ENCODE data around the gene GHR.

GHR gene

DNA sequence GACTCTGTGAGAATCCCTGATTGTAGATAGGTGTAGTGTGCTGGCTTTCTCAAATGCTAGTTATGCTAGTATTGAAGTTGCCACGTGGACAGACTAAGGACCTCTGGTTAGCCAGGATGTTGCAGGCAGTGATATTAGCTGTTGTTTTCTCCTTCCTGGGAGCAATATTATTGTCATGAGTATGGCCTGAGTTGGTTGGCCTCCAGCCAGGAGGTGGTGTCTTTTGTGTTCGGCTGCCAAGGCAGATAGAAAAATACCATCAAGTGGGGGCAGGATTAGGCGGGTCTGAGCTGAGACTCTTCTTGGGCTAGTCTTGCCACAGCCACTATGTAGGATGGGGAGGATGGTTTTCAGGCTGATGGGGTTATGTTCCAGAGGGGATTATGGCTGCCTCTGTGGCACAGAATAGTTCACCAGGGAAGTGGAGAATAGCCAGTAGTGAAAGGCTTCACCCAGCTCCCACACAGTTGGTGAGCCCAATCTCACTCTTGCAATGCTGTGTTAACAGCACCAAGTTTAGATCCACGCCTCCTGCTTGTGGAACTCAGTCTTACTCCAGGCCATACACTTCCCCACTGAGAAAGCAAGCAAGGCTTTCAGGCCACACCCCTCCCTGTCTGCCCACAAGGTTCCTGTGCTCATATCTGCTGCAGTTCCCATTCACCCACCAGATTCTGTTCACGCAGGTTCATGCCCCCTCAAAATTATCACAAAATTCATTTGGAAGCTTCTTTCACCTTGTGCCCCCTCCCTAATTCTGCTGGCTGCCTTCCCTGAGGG, 31.2 kb downstream of the GHR start:
- no peak overlapping the region for H3K4me3 ChIP-seq (ENCODE audit: low read depth, low read length)
- DNase-seq (ENCODE audit: low read depth), result no peak

DNA sequence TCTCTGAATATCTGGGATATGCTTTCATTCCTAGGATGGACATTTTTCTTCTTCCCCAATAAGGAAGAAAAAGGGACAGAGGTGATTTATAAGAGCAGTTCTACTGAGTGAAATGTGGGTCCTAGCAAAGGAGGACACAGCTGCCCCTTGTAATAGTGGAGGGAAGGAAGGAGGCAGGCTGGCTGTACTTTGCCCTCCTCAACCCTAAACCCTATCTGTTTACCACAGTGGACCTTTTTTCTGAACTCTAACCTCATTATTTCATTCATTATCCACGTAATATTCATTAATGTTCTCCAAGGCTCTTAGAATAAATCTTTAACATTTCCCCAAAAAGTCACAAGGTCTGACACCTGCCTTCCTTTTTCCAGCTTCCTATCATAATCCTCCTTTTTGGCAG, 37.8 kb downstream of the GHR start:
- no peak overlapping the region for H3K4me3 ChIP-seq (ENCODE audit: low read depth, low read length)
- DNase-seq (ENCODE audit: low read depth), result no peak

- DNase-seq (ENCODE audit: low read depth), result no peak
- H3K4me3 ChIP-seq (ENCODE audit: low read depth, low read length), result no peak overlapping the region
Observed at GRCh38 chr5:42461507-42461906, 38.3 kb downstream of the GHR start.

DNA sequence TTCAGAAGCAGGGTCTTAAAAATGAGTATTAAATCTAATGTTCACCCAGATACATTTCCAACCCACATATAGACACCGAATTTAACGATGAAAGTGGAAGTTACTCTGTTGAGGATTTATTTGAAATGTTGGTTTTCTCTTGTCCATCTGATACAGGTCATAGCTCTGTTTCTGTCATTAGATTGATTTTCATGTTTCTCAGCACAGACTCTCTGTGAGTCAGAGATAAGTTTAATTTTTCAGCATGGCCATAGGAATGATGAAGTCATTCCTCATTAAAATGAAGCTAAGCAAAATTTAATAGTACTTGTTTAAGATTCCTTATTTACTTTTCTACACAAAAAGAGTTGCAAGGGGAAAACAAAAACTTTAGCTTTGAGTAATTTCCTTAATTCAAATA, 38.8 kb downstream of the GHR start:
- no peak overlapping the region for H3K4me3 ChIP-seq (ENCODE audit: low read depth, low read length)
- DNase-seq (ENCODE audit: low read depth), result no peak

DNA sequence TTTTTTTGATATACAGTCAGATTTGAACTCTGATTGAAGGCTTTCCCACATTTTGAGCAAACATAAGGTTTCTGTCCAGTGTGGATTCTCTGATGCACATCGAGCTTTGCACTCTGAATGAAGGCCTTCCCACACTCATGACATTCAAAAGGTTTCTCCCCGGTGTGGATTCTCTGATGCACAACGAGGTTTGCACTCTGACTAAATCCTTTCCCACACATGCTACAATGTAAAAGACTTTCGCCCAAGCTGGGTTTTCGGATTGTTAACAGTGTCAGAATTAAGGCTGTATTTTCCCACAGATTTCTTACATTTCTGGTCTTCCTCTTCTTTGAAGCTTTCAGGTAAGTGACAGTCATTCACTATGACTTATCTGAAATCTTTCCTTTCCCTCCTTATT, 44.3 kb downstream of the GHR start:
- H3K4me3 ChIP-seq (ENCODE audit: low read depth, low read length), result no peak overlapping the region
- DNase-seq (ENCODE audit: low read depth), result no peak

DNA sequence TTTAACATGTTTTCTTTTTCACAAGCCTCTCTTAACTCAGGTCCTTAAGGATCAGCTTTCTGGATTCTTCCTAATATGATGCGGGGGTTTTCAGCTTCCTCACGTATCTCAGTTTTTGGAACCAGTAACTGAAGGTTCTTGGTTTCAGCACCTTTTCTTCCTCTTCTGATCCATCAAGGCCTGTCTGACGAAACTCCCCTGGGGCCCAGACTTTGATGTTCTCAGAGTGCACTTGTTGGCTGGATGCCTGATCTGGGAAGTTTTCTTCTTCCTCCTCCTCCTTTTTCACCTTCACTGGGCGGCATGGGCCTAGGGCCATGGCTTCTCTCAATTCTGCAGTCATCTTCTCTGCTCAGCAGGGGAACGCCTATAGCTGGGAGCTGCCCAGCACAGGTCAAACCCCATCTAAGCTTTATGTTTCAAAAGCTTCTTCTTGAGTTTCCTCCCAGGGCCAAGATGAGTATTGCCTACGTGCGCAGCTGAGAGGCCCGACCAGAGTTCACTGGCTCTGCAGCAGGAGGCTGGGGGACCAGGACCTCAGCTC, 44.8 kb downstream of the GHR start:
- no peak for DNase-seq (ENCODE audit: low read depth)
- no peak overlapping the region for H3K4me3 ChIP-seq (ENCODE audit: low read depth, low read length)

DNA sequence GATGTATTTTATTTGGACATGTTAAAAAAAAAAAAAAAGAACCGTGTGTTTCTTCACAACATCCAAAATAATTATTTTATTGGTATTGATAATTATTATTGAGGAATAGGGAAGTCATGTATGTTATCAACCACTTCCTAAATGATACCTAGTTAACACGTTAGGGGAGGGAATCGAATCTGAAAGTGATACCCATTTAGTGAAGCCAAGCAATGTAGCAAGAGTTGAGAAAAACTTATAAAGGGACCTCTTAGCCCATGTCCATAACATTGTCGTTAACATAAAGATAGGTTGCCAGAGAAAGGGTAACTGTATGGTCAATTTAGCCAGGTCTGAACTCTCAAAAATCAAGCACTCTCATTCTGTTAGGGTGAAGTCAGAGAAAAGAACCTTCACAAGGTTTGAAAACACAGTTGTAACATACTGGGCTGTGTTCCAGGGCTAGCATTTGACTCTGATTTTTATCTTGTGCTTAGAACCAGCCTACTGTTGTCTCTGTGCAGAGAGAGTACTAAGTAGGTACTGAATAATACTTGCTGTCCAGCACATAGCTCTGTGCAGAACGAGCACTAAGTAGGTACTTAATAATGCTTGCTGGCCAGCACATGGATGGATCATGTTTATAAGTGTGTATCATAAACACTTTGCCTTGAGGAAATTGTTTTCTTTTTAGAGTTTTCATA, 60.4 kb downstream of the GHR start:
- no peak for DNase-seq (ENCODE audit: low read depth)
- H3K4me3 ChIP-seq (ENCODE audit: low read depth, low read length), result no peak overlapping the region

GRCh38 chr5:42487077-42487476, 63.8 kb downstream of the GHR start:
- no peak for DNase-seq (ENCODE audit: low read depth)
- H3K4me3 ChIP-seq (ENCODE audit: low read depth, low read length), result no peak overlapping the region

DNA sequence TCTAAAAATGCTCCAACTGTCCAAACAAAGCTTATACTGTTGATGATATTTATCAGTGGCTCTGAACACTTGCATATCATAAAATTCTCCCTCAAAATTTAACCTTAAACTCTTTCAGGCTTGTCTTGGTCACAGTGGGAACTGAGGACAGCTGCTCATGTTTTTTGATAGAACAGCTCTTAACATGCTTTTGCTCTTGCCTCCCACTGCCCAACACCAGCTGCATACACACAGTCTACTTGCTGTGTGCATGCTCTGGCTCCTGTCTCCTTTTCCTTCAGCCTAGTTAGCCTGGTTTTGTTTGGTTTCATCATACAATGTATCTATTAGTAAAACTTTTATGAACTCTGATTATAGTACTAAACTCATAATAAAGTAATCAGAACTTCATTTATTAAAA, 64.6 kb downstream of the GHR start:
- DNase-seq (ENCODE audit: low read depth), result no peak
- no peak overlapping the region for H3K4me3 ChIP-seq (ENCODE audit: low read depth, low read length)

- H3K4me3 ChIP-seq (ENCODE audit: low read depth, low read length), result no peak overlapping the region
- no peak for DNase-seq (ENCODE audit: low read depth)
Observed at GRCh38 chr5:42490831-42491230, 67.6 kb downstream of the GHR start.

DNA sequence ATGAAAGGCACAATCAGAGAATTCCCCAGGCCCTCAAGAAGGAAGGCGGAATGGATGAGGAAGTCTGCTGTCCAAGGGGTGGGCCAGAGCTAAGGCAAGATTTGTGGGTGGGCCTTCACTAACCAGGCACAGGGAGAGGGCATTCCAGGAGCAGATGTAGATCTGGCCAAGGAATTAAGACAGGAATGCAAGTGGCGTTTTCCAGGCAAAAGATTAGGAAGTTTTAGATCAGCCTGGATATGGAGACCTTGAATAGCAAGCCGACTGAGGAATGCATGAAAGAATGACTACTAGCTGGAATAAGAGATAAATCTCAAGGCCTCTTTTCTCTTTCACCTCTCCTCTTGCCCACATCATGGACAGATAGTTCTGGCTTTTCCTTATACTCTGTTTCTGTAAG, 68.5 kb downstream of the GHR start:
- DNase-seq (ENCODE audit: low read depth), result no peak

GRCh38 chr5:42492974-42493373, 69.7 kb downstream of the GHR start:
- H3K4me3 ChIP-seq (ENCODE audit: low read depth, low read length), result no peak overlapping the region
- DNase-seq (ENCODE audit: low read depth), result no peak

More for the DNA sequence above, 68.5 kb downstream of the GHR start:
- H3K4me3 ChIP-seq (ENCODE audit: low read depth, low read length), result no peak overlapping the region

DNA sequence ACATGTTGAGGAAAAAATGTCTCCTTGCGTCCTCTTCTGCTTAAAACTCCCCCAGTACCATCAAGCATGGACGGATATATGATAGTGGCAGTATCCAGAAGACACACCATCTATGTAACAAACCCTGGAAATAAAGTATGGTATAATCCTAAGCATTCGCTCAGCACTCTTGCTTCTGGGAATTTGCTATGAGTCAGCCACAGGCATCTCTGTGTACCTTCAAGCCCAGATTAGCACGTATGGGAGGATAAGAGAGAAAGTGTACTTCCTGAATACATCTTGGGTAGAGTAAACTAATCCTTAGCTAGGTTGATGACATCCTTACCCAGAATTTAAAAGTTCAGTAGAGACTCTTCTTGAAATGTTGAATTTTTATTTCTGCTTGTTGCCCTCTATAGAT, 71.2 kb downstream of the GHR start:
- H3K4me3 ChIP-seq (ENCODE audit: low read depth, low read length), result no peak overlapping the region
- peak; percentile 31 for DNase-seq (ENCODE audit: low read depth)

- peak; percentile 35 for DNase-seq (ENCODE audit: low read depth)
Observed at GRCh38 chr5:42495914-42496313, 72.7 kb downstream of the GHR start.

DNA sequence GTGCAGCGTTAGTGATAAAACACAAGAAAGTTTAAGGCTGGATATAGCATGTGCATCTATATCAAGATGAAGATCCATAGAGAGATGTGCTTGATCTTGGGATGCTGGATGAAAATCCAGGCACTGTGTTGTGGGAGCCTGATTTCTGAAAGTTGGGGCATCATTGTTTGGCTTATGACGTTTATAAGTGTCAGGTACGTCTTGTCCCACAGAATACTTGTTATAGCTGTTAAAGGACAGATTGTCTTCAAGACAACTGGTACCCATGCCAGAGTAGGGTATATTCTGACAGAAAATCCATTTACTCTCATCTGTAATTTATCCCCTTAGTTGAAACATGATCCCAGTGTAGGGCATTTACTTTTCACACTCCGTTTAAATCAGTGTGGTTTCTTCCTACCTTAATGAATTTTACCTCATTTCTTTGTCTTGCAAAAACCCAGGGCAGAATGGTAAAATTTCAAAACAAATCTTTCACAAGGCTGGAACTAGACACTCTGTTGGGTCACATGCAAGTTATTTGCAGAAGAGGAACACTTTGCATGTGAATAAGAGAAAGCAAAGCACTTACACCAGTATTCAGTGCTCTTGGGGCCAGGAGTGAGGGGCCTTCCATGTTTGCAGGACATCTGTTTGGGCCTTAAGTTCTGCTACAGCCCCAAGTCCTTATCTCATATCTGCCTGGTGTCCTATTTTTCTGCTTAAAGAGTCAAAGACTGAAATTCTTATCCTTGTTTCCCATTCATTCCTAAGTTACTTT, 73.3 kb downstream of the GHR start:
- no peak overlapping the region for H3K4me3 ChIP-seq (ENCODE audit: low read depth, low read length)
- no peak for DNase-seq (ENCODE audit: low read depth)

More at GRCh38 chr5:42495914-42496313, 72.7 kb downstream of the GHR start:
- no peak overlapping the region for H3K4me3 ChIP-seq (ENCODE audit: low read depth, low read length)

GRCh38 chr5:42498000-42498399, 74.8 kb downstream of the GHR start:
- H3K4me3 ChIP-seq (ENCODE audit: low read depth, low read length), result no peak overlapping the region
- DNase-seq (ENCODE audit: low read depth), result no peak

- no peak for DNase-seq (ENCODE audit: low read depth)
- H3K4me3 ChIP-seq (ENCODE audit: low read depth, low read length), result no peak overlapping the region
Observed at GRCh38 chr5:42499016-42499415, 75.8 kb downstream of the GHR start.

- H3K4me3 ChIP-seq (ENCODE audit: low read depth, low read length), result no peak overlapping the region
- no peak for DNase-seq (ENCODE audit: low read depth)
Observed at GRCh38 chr5:42500003-42500599, 76.9 kb downstream of the GHR start.

DNA sequence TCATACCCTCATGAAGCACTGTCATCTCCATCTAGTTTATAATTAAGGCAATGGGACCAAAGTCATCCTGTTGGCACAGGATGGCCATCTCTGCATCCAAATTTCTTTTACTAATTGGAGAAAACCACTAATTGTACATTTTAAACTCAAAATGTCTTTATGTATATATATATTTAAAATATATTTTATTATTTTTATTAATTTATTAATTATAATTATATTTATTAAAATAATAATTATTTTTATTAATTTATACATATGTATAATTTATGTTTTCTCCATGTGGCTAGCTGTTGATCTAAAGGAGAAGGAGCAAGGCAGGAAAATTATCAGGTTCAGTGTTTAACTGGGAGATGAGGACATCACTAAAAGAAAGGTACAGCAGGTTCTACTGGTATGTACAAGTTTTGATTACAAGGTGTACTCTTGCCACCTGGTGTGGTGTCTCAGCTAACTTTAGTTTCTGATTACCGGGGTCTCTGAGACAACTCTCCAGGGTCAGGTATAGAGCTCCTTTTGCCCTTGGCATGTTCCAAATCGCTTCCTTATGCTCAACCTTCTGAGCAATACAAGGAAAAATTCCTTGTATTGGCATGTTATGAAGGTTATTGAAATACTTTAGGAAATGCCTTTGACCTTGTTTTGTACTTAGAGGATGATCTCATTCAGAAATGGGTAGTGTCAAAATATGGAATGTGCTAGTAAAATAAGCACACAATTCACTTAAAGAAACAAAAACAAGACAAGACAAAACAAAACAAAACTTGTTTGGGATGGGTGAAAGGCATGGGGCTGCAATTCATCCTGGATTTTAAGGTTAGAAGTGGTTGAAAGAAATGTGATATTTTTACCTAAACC, 79.6 kb downstream of the GHR start:
- no peak for DNase-seq (ENCODE audit: low read depth)
- H3K4me3 ChIP-seq (ENCODE audit: low read depth, low read length), result no peak overlapping the region
